Endothelial cell of umbilical vein (primary cell): ENCODE data around the gene YIPF1.

Experiments used
- CTCF ChIP-seq, 2 donors: IDR thresholded peaks; 1 replicate in 1 of 2; 2 replicates in 1 of 2; pipeline ENCODE4 v1.5.1; 2011; ENCODE audit warnings: low read length in 2 of 2, mild to moderate bottlenecking in 2 of 2, moderate library complexity in 2 of 2, control low read depth in 1 of 2, inconsistent platforms in 1 of 2, low read depth in 1 of 2; ENCODE audit not compliant: insufficient read depth in 1 of 2; ENCODE audit errors: extremely low read depth in 1 of 2
- EZH2 ChIP-seq: IDR thresholded peaks from 2 replicates; pipeline ENCODE4 v1.6.1; 2012; ENCODE audit warnings: borderline replicate concordance, low read depth, mild to moderate bottlenecking, moderate library complexity, low read length, inconsistent platforms; ENCODE audit not compliant: severe bottlenecking
- GATA2 ChIP-seq: IDR thresholded peaks from 2 replicates; pipeline ENCODE4 v1.7.0; 2011; ENCODE audit warnings: low read depth, mild to moderate bottlenecking, moderate library complexity, mixed read lengths, low read length; ENCODE audit not compliant: insufficient read length, insufficient read depth
- POLR2A ChIP-seq: IDR thresholded peaks from 2 replicates; pipeline ENCODE4 v1.6.1; 2012; ENCODE audit warnings: low read depth, mild to moderate bottlenecking, control low read depth, low read length

- TF ChIP-seq GATA2: no peak
- TF ChIP-seq POLR2A: no peak
- TF ChIP-seq CTCF (IDR thresholded peaks at IDR 0.05; ENCODE audit: extremely low read depth in 1 of 2, insufficient read depth in 1 of 2, low read depth in 1 of 2, low read length in 2 of 2): no peak
- no peak for TF ChIP-seq EZH2
These were observed 27.1 kb downstream of the YIPF1 start for GRCh38 chr1:53862507-53862906.
